Panc1 (cell line): ENCODE results near the gene CYFIP2.

ENCODE experiments used
- POLR2AphosphoS5 ChIP-seq: IDR thresholded peaks from 2 replicates; pipeline ENCODE4 v1.6.1; 2012; ENCODE audit warnings: mild to moderate bottlenecking, low read depth, low read length, moderate library complexity
- REST ChIP-seq, 2 experiments: IDR thresholded peaks; 2 replicates each; pipeline ENCODE4 v1.6.1; 2011 to 2012; ENCODE audit warnings: low read depth in 2 of 2, control low read depth in 1 of 2, low read length in 1 of 2, mild to moderate bottlenecking in 1 of 2, moderate library complexity in 1 of 2; ENCODE audit not compliant: insufficient read depth in 1 of 2
- SIN3A ChIP-seq: IDR thresholded peaks from 2 replicates; pipeline ENCODE4 v1.6.1; 2012; ENCODE audit warnings: low read depth, mild to moderate bottlenecking, low read length, moderate library complexity, borderline replicate concordance; ENCODE audit not compliant: insufficient read depth
- TCF7L2 ChIP-seq: IDR thresholded peaks from 2 replicates; pipeline ENCODE4 v1.6.1; 2011; ENCODE audit warnings: mild to moderate bottlenecking, low read depth, low read length, inconsistent platforms
- TF ChIP-seq, protein P1 (sequence below): fragments of 450-650 bp; IDR thresholded peaks from 2 replicates; pipeline ENCODE4 v1.5.1; 2017; ENCODE audit warnings: mild to moderate bottlenecking

GRCh38 chr5:157288405-157289163 is 22.7 kb downstream of the CYFIP2 start:
- TF ChIP-seq, protein P1, sequence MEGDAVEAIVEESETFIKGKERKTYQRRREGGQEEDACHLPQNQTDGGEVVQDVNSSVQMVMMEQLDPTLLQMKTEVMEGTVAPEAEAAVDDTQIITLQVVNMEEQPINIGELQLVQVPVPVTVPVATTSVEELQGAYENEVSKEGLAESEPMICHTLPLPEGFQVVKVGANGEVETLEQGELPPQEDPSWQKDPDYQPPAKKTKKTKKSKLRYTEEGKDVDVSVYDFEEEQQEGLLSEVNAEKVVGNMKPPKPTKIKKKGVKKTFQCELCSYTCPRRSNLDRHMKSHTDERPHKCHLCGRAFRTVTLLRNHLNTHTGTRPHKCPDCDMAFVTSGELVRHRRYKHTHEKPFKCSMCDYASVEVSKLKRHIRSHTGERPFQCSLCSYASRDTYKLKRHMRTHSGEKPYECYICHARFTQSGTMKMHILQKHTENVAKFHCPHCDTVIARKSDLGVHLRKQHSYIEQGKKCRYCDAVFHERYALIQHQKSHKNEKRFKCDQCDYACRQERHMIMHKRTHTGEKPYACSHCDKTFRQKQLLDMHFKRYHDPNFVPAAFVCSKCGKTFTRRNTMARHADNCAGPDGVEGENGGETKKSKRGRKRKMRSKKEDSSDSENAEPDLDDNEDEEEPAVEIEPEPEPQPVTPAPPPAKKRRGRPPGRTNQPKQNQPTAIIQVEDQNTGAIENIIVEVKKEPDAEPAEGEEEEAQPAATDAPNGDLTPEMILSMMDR, result no peak
- TF ChIP-seq TCF7L2, result no peak
- TF ChIP-seq POLR2AphosphoS5, result no peak
- no peak for TF ChIP-seq REST (IDR thresholded peaks at IDR 0.05; ENCODE audit: insufficient read depth in 1 of 2, low read depth in 2 of 2, low read length in 1 of 2)
- no peak for TF ChIP-seq SIN3A
